RPMI7951 (cell line): ENCODE measurements around the gene TSC2. TPM values are rescaled to one million over a fixed set of nuclear protein-coding genes. Genes with fewer than 3 reads are reported as not detected.
"Not testable (repeated sequence)": the region's sequence is repeated elsewhere in the genome, so short reads cannot be mapped to it uniquely, and the experiment has no call there.

Experiments used
- DNase-seq: peaks from one replicate; pipeline ENCODE4 v3.0.0-alpha.2; 2012; ENCODE audit warnings: low read depth
- total RNA-seq: library from RNA; depleted of rRNA; stranded (reverse); fragments of >200 nt; shearing (Covaris generic); gene quantifications from 2 replicates; pipeline ENCODE4 v1.2.3, GENCODE V29; 2014

Gene TSC2
- total RNA-seq, 1 experiment from 2014 or later: 19.0 TPM

GRCh38 chr16:2085669-2086068 is 37.9 kb downstream of the TSC2 start:
- DNase-seq: no peak

DNA sequence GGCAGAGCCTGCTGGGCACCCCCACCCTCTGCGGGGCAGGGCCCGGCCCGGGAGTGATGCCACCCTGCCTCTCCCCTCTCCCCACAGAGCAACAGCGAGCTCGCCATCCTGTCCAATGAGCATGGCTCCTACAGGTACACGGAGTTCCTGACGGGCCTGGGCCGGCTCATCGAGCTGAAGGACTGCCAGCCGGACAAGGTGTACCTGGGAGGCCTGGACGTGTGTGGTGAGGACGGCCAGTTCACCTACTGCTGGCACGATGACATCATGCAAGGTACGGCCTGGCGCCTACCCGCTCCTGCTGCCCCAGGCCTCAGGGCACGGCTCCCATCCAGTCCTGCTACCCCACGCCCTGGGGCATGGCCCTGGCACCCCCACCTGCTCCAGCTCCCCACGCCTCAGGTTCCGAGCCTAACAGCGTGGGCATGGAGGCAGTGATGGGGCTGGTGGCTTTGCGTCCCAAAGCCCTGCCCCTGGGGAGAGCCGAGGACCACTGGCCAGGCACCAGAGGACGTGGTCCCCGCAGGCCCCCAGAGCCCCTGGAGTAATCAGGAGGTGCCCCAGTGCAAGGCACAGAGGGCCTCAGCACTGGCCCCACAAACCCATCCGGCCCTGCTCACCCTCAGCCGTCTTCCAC is 38.4 kb downstream of the TSC2 start:
- no peak for DNase-seq

- no peak for DNase-seq
Measured at GRCh38 chr16:2086812-2087747, 39.3 kb downstream of the TSC2 start.

DNA sequence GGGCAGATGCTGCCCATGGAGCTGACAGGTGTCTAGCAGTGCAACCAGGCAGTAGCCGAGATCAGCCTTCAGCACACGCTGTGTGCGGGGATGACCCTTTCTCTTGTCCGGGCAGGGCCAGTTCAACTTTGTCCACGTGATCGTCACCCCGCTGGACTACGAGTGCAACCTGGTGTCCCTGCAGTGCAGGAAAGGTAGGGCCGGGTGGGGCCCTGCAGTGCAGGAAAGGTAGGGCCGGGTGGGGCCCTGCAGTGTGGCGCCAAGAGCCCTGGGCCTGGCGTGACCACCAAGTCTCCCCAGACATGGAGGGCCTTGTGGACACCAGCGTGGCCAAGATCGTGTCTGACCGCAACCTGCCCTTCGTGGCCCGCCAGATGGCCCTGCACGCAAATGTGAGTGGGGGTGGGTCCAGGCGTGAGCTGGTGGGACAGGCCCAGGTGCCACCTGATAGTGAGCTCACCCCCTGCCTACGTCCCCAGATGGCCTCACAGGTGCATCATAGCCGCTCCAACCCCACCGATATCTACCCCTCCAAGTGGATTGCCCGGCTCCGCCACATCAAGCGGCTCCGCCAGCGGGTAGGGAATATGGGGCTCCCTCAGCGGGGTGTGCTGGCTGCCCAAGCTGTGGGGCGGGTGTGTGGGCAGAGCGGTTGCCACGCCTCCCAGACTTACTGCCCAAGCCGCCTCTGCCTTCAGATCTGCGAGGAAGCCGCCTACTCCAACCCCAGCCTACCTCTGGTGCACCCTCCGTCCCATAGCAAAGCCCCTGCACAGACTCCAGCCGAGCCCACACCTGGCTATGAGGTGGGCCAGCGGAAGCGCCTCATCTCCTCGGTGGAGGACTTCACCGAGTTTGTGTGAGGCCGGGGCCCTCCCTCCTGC is 40.2 kb downstream of the TSC2 start:
- no peak for DNase-seq

DNA sequence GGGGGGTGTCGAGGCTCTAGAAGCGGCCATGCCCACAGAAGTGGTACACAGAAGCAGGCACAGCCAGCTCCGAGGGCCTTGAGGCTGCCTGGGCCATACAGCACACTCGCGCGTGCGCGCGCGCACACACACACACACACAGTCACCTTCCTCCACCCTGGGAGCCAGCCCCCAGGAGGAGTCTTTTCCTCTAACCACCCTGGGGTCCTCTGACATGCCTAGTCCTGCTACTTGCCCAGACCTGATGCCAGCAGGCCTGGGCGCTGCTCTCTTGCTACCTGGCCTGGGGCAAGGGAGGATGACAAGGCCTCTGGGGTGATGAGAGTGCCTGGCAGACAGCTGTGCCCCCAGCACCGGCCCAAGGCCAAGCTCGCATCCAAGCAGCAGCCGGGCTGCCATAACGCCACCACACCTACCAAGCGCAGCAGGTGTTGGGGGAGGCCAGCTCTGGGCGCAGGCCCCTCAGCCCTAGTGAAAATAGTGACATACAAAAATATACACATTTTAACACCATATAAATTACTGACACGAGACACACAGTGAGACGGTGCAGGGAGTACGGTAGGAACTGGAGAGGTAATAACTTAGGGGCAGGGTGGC is 41.1 kb downstream of the TSC2 start:
- no peak for DNase-seq

DNA sequence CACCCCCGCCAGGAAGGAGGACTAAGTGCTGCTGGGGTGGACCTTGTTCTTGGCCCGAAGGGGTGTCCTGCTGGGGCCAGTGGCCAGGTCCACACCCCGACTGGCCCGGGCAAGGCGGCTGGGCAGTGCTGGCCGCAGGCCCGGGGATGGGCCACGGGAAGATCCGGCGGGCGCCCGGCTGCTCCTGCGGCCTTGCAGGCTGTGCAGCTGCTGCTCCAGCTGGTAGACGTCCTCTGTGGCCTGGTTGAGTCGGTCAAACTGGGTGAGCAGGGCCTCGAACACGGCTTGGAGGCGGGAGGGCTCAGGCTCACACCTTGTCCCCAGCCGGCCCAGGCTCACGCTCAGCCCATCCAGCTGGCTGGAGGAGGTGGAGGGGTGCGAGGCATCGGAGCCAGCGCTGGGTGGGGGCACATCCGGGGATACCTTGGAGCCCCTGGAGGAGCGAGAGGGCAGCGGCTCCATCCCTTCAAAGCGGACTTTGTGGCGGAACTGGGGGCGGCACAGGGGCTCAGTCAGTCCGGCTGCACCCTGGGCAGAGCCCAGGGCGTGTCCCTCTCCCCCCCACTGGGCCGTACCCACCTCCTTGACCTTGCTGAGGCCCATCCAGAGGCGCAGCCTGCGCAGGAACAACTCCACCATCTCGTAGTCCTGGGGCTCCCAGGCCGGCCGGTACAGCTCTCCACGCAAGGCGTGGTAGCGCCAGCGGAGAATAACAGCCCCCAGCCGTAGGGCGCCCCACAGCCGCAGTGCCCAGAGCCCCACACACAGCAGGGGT is 42.1 kb downstream of the TSC2 start:
- no peak for DNase-seq

- no peak for DNase-seq
Measured at GRCh38 chr16:2090481-2090776, 42.6 kb downstream of the TSC2 start.

- no peak for DNase-seq
Measured at GRCh38 chr16:2090777-2091546, 43.2 kb downstream of the TSC2 start.

GRCh38 chr16:2091547-2092255 is 43.9 kb downstream of the TSC2 start:
- DNase-seq: no peak

DNA sequence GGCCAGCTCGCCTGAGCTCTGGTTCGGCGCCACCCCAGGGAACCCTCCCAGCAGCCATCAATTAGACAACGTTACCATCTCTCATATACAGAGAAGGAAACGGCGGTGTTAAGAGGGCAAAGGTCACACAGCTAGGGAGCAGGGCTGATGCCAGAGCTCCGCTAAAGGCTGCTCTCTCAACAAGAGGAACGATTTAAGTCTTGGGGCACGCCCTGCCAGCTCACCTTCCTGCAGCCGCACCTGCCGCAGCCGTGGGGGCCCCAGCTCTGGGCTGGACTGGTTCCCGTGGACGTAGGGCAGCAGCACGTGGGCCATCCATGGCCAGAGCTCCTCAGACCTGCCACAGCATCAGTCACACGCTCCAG is 44.5 kb downstream of the TSC2 start:
- no peak for DNase-seq

DNA sequence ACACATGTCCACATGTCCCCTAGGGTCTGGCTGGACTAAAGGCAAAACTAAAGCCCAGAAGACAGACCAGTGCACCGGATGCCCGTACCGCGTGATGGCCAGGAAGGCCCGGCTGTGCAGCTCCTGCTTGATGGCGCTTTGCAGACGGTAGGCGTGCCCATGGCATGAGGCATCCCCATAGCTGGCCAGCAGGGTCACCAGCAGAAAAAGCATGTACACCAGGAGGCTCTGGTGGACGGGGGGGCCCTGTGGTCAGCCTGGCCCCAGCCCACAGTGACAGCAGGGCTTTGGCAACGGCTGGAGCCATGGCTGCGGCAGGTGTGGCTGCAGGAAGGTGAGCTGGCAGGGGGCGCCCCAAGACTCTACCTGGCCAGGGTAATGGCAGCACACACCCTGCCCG is 45.1 kb downstream of the TSC2 start:
- no peak for DNase-seq

DNA sequence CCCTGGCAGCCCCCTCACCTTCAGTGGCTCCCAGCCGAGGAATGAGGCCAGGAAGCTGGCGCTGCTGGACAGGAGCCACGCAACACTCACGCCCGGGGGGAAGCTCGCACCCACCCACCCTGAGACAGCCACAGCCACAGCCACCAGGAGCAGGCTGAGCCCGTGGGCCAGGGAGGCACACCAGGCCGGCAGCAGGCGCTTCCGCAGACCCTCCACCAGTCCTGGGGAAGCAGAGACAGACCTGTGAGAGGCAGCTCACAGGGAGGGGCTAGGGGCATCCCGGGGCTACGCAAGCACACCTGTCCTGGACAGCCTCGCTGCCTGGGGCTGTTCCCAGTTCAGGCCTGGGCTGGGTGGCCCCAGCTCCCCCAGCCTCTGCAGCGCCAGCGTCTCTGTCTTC is 46.0 kb downstream of the TSC2 start:
- DNase-seq: no peak

- DNase-seq: no peak
Measured at GRCh38 chr16:2095315-2095853, 47.6 kb downstream of the TSC2 start.

- no peak for DNase-seq
Measured at GRCh38 chr16:2095918-2096582, 48.3 kb downstream of the TSC2 start.

DNA sequence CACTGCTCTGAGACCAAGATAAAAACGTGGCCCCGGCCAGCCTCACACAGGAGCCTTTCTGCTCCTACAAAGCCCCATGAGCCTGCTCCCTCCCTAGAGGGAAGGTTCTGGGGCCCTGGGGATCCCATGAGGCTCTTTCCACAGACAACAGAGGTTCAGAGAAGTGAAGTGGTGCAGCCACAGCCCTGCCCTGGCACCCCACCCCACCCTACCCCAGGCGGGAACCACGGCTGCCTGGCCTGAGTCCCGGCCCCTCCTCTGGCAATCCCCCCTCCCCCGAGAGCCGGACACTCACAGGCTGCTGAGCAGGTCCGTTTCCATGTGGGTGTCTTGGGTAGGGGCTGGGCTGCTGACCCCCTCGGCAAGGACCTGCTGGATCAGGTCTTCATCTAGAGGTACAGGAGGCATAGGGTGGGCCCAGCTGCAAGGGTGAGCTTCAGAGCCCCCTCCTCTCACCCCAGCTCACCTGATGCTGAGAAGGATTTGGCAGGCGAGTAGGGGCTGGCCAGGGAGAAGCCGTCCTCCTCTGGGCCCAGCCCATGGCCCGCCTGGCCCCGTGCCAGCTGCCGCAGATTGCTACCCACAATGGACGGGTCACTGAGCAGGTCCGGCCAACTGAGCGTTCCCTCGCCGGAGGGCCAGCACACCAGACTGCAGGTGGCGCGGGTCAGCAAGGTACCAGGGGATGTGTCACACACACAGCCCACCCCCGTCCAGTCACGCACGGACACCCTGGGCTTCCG is 49.2 kb downstream of the TSC2 start:
- DNase-seq: no peak

DNA sequence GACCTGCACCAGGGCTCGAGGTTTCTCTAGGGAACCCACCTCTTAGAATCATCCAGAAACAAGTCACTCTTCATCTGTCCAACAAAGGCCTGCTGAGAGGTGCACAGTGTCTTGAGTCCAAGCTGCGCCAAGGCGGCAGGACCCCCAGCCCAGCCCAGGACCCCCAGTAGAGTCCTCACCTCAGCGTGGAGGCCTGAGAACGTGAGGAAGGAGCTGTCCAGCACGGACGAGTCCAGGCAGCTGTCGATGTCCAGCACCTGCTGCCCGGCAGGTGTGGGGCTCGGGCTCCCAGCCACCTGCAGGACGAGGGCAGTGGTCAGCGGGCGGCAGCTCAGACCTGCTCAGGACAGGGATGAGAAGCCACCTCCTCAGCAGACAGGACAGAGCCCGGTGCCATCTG is 49.9 kb downstream of the TSC2 start:
- not testable (repeated sequence) for DNase-seq

DNA sequence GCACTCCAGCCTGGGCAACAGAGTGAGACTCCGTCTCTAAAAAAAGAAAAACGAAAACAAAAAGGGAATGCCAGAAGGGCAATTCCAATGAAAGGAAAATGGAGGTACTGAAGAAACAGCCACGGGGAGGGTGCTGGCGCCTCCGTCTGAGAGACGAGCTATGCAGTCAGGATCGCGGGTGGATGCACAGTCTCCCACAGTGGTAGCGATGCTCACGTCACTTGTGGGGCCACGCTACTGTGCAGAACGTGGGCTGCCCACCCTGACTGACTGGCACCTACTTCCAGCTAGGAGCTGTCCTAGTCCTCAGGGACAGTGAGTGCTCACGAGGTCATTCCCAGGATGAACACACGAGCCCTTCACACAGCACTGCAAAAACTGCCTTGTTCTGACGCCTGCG is 53.8 kb downstream of the TSC2 start:
- DNase-seq: not testable (repeated sequence)

DNA sequence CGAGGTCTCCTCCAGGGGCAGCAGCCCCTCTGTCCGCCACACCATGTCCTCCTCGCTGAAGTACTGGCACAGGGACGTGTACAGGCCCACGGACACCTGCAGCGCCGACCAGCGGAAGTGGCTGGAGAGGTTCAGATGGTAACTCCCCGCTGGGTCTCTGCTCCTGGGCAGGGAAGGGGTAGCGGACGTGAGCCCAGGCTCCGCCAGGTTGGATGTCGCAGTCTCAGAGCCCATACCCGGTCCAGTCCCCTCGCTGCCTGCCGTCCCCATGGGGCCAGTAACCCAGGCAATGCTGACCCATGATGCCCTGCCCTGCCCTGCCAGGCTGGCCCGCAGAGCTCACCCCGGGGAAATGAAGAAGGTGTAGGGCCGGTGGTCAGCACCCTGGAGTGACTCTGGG is 54.7 kb downstream of the TSC2 start:
- DNase-seq: no peak
